PC-9 (cell line): Measurements from ENCODE around the gene MSS51. TPM values are rescaled to one million over a fixed set of nuclear protein-coding genes. Genes with fewer than 3 reads are reported as not detected.

ENCODE experiments used
- BruUV-seq: library from RNA; stranded (reverse); fragments of 400-500 nt; replicated peaks from 2 replicates; lab custom pipeline; 2021; lab: Mats Ljungman, UMichigan
- CTCF ChIA-PET: fragments of 300-600 bp; sonication (Branson Sonifier 250); formaldehyde crosslinking; loops from one replicate; lab custom pipeline; 2022; ENCODE audit warnings: antibody characterized with exemption; lab: Charles Lee
- POLR2A ChIA-PET: fragments of 300-600 bp; sonication (Branson Sonifier 250); formaldehyde crosslinking; loops from one replicate; lab custom pipeline; 2022; ENCODE audit warnings: antibody characterized with exemption; ENCODE audit not compliant: unreplicated experiment; lab: Charles Lee
- DNase-seq, 2 experiments: peaks; one replicate each; pipeline versions ENCODE4 v3.0.0 to v3.0.0-alpha.2; 2015 to 2022; ENCODE audit warnings: mixed read lengths in 1 of 2
- H2AFZ ChIP-seq: fragments of 200-600 bp; sonication (generic); 2 replicates; pipeline ENCODE4 v1.8.1; 2017; ENCODE audit warnings: antibody characterized with exemption
- H3F3A ChIP-seq: fragments of 200-600 bp; sonication (generic); 2 replicates; pipeline ENCODE4 v1.8.1; 2017; ENCODE audit warnings: antibody characterized with exemption, mild to moderate bottlenecking, low read depth; ENCODE audit not compliant: insufficient read depth
- H3K27ac ChIP-seq: fragments of 200-600 bp; sonication (generic); 2 replicates; pipeline ENCODE4 v1.6.1; 2016; ENCODE audit warnings: mixed run types
- H3K27me3 ChIP-seq: fragments of 200-600 bp; sonication (generic); 2 replicates; pipeline ENCODE4 v1.6.1; 2016; ENCODE audit warnings: low read depth, mixed run types; ENCODE audit not compliant: insufficient read depth
- H3K36me3 ChIP-seq: fragments of 200-600 bp; sonication (generic); 2 replicates; pipeline ENCODE4 v1.6.1; 2016; ENCODE audit warnings: low read depth, mixed run types
- H3K4me1 ChIP-seq: fragments of 200-600 bp; sonication (generic); replicated peaks from 2 replicates; pipeline ENCODE4 v1.6.1; 2016; ENCODE audit warnings: mixed run types; ENCODE audit not compliant: insufficient read depth
- H3K4me2 ChIP-seq: fragments of 200-600 bp; sonication (generic); 2 replicates; pipeline ENCODE4 v1.6.1; 2017; ENCODE audit warnings: mixed run types
- H3K4me3 ChIP-seq: fragments of 200-600 bp; sonication (generic); 2 replicates; pipeline ENCODE4 v1.6.1; 2016; ENCODE audit warnings: mixed run types
- H3K79me2 ChIP-seq: fragments of 200-600 bp; sonication (generic); 2 replicates; pipeline ENCODE4 v1.6.1; 2017; ENCODE audit warnings: low read depth, mixed run types
- H3K9me2 ChIP-seq: fragments of 200-600 bp; sonication (generic); 2 replicates; pipeline ENCODE4 v1.8.1; 2017; ENCODE audit warnings: mild to moderate bottlenecking; ENCODE audit not compliant: insufficient read depth
- H3K9me3 ChIP-seq: fragments of 200-600 bp; sonication (generic); 2 replicates; pipeline ENCODE4 v1.8.1; 2016; ENCODE audit warnings: low read depth; ENCODE audit not compliant: insufficient read depth
- H4K20me1 ChIP-seq: fragments of 200-600 bp; sonication (generic); 2 replicates; pipeline ENCODE4 v1.8.1; 2017; ENCODE audit not compliant: insufficient read depth
- CTCF ChIP-seq: fragments of 200-600 bp; sonication (generic); conservative IDR thresholded peaks from 2 replicates; pipeline ENCODE4 v1.6.1; 2017; ENCODE audit warnings: mixed run types, antibody characterized with exemption, mild to moderate bottlenecking, moderate library complexity
- EZH2 ChIP-seq: fragments of 200-600 bp; sonication (generic); IDR thresholded peaks from 2 replicates; pipeline ENCODE4 v1.8.0; 2017; ENCODE audit warnings: antibody characterized with exemption, low read depth
- intact Hi-C: fragments of 100-400 bp; cut with micrococcal nuclease; formaldehyde crosslinking; loops from one replicate; pipeline ENCODE4 v1.10.0; 2022; ENCODE audit not compliant: unreplicated experiment
- total RNA-seq: library from RNA; stranded (reverse); gene quantifications from 2 replicates; pipeline ENCODE4 v1.2.3, GENCODE V29; 2021

The MSS51 gene
- total RNA-seq, 1 experiment from 2014 or later = 2.4 TPM

DNA sequence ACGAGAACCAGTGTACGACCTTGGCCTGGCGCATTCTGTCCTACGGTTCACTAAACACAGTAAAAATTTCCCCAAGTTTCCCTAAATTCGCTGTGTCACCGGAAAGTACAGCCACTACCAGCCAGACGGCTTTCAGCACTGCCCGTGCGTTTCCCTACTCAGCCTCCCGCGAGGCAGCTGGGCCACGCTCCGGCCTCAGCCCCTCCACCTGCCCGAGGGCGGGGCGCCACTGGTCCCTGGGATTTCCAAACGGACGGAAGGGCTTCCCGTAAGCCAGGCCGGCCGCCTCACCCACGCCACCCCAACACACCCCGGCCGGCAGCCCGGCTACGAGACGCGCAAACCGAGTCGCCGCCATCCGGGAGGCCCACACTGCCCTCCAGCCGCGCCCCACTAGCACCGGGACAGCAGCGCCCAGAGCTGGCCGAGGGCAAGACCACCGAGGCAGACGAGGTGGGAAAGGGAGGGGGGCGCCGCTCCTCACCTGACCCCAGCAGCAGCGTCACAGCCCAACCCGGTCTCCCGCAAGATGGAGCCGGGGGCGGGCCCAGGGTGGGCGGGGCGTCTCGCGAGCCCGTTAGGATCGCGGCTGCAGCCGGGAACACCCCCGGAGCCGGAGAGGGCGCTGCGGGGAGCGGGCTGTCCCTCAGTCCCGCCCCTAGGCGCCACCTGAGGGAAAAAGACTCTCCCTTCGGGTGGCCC is 19.7 kb downstream of the MSS51 start, which contains the start of gene ANXA7:
TSS of gene ANXA7 (minus strand) at position 531 of the 702 bp plus-strand sequence. CDS start 13,202 bp downstream, outside the sequence.
- Histone ChIP-seq H3K79me2 (peaks cover 50% of the 10 kb centered on the region), H3K4me3 (peak within 1 kb of the TSS; percentile 84), H3K4me2 (peak within 1 kb of the TSS; percentile 92), H2AFZ (peak within 1 kb of the TSS; percentile 90), H4K20me1 (peaks cover 31% of the 10 kb centered on the region), H3K27ac (peak within 1 kb of the TSS; percentile 89), H3K4me1 (peaks cover 43% of the 10 kb centered on the region), H3K9me3 (no peaks in the 10 kb centered on the region), H3K27me3 (no peaks in the 10 kb centered on the region), H3K36me3 (peaks cover 9% of the 10 kb centered on the region; the same call in 1 of the 2 replicates), H3K9me2 (no peaks in the 10 kb centered on the region), H3F3A (peaks cover 34% of the 10 kb centered on the region; the same call in 1 of the 2 replicates)
- CTCF ChIA-PET = no interaction called here
- DNase-seq = peak; percentile 85 to 95
- TSS peak; percentile 65 for BruUV-seq
- TF ChIP-seq CTCF (no peak; the same call in 1 of the 2 replicates), EZH2 (no peak)
- intact Hi-C loops = loop anchor here (2.0 kb wide), 1 partner anchor 167 kb away; the partner anchor contains the start of gene DNAJC9
- POLR2A ChIA-PET = interaction anchor here (0.7 to 1.0 kb wide), 3 partner anchors 10 to 167 kb away, joined by 3 to 5 read pairs (median 3); partner anchors contain the start of gene PPP3CB

GRCh38 chr10:73413108-73413527 is 20.2 kb downstream of the MSS51 start:
- DNase-seq = peak; percentile 48 to 76
- Histone ChIP-seq H3K9me3 (no peaks in the 10 kb centered on the region), H3K9me2 (no peaks in the 10 kb centered on the region), H3K4me1 (peaks cover 45% of the 10 kb centered on the region), H3K36me3 (peaks cover 9% of the 10 kb centered on the region; the same call in 1 of the 2 replicates), H3K4me3 (peak overlapping the region; percentile 84), H3K27me3 (no peaks in the 10 kb centered on the region), H2AFZ (peak overlapping the region; percentile 90), H3F3A (peaks cover 34% of the 10 kb centered on the region; the same call in 1 of the 2 replicates), H3K4me2 (peak overlapping the region; percentile 92), H3K79me2 (peaks cover 56% of the 10 kb centered on the region), H4K20me1 (peaks cover 37% of the 10 kb centered on the region), H3K27ac (peak overlapping the region; percentile 89)
- ChIA-PET POLR2A (interaction anchor here (0.5 to 0.8 kb wide), 3 partner anchors 11 to 83 kb away, joined by 3 to 8 read pairs (median 5); partner anchors contain the start of gene PPP3CB), CTCF (no interaction called here)
- TF ChIP-seq CTCF (no peak), EZH2 (no peak)
- no TSS peak for BruUV-seq
- intact Hi-C loops = loop anchor here (2.0 kb wide), 1 partner anchor 166 kb away; the partner anchor contains the start of gene DNAJC9

DNA sequence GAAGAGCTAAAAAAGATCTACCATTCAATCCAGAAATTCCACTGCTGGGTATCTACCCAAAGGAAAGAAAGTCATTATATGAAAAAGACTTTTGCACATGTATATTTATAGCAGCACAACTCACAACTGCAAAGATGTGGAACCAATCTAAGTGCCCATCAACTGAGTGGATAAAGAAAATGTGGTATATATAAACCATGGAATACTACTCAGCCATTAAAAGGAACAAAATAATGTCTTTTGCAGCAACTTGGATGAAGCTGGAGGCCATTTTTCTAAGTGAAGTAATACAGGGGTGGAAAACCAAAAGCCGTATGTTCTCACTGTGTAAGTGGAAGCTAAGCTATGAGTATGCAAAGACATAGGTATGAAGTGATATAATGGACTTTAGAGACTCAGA is 22.5 kb downstream of the MSS51 start:
- TF ChIP-seq EZH2 (no peak), CTCF (no peak)
- Histone ChIP-seq H4K20me1 (peaks cover 59% of the 10 kb centered on the region), H3K4me2 (no peak overlapping the region), H3K4me3 (no peak overlapping the region), H3K9me3 (no peaks in the 10 kb centered on the region), H3K36me3 (peaks cover 25% of the 10 kb centered on the region), H3K79me2 (peaks cover 78% of the 10 kb centered on the region), H3K4me1 (peaks cover 49% of the 10 kb centered on the region), H3K27me3 (no peaks in the 10 kb centered on the region), H3F3A (peaks cover 34% of the 10 kb centered on the region; the same call in 1 of the 2 replicates), H3K9me2 (no peaks in the 10 kb centered on the region), H3K27ac (no peak overlapping the region), H2AFZ (no peak overlapping the region)
- ChIA-PET POLR2A (no interaction called here), CTCF (no interaction called here)
- BruUV-seq = no TSS peak
- no peak for DNase-seq
- intact Hi-C loops = no loop called here
